Fibroblast of upper back skin (primary cell): Measurements from ENCODE around the gene STIM1.
A peak's percentile ranks its signal among the peaks of the same experiment; 100 is the strongest.
"Not testable (repeated sequence)": the region's sequence is repeated elsewhere in the genome, so short reads cannot be mapped to it uniquely, and the experiment has no call there.

Source experiments
- DNase-seq: peaks from one replicate; pipeline ENCODE4 v3.0.0-alpha.2; 2013

Gene STIM1

GRCh38 chr11:3890014-3890413 is 34.5 kb downstream of the STIM1 start:
- DNase-seq = no peak

DNA sequence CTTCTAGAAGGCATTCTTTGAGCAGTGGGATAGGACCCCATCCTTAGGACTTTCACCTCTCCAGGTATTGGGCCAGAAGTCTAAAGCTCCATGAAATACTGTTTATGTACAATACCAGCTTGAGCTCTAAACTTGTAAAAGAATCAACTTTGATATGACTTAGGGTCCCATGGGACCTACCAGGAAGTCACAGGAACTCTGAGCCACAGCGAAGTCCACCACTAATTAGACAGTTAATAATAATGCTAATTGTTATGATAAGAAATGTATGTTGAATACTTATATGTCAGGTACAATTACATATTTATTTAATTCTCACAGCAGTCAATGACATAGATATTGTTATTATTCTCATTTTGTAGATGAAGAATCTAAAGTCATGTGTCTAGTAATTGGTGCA is 35.3 kb downstream of the STIM1 start:
- no peak for DNase-seq

GRCh38 chr11:3891751-3892150 is 36.3 kb downstream of the STIM1 start:
- no peak for DNase-seq

DNA sequence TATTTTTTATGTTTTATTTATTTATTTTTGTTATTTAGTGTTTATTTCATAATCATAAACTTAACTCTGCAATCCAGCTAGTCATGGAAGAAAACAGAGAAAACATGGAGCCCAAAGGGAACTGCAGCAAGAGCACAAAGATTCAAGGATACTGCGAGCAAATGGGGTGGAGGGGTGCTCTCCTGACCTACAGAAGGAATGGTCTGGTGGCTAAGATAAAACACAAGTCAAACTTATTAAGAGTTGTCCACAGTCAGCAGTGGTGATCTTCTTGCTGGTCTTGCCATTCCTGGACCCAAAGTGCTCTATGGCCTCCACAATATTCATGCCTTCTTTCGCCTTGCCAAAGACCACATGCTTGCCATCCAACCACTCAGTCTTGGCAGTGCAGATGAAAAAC is 36.7 kb downstream of the STIM1 start:
- no peak for DNase-seq

GRCh38 chr11:3893311-3893710 is 37.8 kb downstream of the STIM1 start:
- no peak for DNase-seq

- DNase-seq = peak; percentile 36
Measured at GRCh38 chr11:3894128-3894731, 38.8 kb downstream of the STIM1 start.

DNA sequence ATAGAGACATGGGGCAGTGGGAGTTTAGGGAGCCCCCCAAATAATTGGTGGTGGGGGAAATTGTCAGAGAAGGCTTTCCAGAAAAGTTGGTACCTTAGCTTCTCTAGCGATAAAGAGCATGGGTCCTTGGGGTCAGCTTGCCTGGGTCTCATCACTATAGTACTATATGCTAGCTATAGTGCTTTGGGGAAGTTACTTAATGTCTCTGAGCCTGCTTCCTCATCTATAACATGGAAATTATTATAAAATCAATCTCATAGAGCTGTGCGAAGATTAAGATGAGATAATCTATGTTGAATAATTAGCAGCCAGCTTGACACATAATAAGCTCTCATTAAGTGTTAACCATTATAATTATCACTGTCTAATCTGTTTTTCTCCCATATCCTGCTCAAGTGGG is 41.2 kb downstream of the STIM1 start:
- DNase-seq = no peak

DNA sequence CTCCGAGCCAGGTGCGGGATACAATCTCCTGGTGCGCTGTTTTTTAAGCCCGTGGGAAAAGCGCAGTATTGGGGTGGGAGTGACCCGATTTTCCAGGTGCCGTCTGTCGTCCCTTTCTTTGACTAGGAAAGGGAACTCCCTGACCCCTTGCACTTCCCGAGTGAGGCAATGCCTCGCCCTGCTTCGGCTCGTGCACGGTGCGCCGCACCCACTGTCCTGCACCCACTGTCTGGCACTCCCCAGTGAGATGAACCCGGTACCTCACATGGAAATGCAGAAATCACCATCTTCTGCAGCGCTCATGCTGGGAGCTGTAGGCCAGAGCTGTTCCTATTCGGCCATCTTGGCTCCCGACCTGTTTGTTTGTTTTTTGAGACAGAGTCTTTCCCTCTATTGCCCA is 44.8 kb downstream of the STIM1 start:
- DNase-seq = not testable (repeated sequence)

DNA sequence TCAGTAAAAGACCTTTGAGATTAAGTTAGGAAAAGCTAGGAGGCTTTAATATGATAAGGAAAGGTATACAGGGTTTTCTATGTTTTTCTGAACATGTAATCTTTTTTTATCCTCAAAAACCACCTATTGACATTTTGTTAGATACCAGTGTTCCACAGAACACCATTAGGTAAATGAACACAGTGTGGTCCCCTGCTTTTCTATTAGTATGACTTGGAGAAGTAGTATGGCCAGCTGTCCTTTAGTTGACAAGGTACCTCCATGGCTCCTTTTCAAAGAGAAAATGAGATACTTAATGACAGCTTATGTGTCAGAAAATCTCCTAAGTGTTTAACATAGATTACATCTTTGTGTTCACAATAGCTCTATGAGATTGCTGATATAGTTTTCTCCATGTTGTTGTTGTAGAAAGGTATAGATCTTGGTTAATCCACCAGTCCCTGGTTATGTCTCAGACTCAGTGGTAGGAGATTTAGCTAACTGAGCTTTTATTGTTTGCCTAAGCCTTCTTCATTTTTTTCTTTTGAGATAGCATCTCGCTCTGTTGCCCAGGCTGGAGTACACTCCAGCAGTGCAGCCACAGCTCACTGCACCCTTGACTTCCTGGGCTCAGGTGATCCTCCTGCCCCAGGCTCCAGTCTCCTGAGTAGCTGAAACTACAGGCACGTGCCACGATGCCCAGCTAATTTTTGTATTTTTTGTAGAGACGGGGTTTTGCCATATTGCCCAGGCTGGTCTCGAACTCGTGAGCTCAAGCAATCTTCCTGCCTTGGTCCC is 46.0 kb downstream of the STIM1 start:
- DNase-seq = no peak

GRCh38 chr11:3902441-3902840 is 47.0 kb downstream of the STIM1 start:
- DNase-seq = no peak

GRCh38 chr11:3903207-3903896 is 47.9 kb downstream of the STIM1 start:
- no peak for DNase-seq

DNA sequence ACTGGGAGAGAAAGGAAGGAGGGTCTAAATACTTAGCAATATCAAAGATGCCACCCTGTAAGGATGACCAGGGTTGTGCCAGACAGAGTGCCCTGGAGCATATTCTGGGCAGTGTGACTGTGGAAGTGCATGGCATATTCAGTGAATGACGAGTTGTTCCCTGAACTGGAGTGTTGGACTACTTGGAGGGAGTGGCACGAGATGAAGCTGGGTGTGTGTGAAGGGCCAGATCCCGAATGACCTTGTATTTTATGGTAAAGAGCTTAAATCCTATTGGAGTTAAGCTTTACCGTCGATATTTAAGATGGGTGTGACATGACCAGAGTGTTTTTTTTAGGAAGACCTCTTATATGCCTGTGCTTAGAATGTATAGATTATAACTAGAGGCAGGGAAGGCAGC is 48.8 kb downstream of the STIM1 start:
- DNase-seq = no peak

GRCh38 chr11:3905080-3905953 is 49.9 kb downstream of the STIM1 start:
- DNase-seq = peak; percentile 79

- no peak for DNase-seq
Measured at GRCh38 chr11:3906166-3906565, 50.7 kb downstream of the STIM1 start.

DNA sequence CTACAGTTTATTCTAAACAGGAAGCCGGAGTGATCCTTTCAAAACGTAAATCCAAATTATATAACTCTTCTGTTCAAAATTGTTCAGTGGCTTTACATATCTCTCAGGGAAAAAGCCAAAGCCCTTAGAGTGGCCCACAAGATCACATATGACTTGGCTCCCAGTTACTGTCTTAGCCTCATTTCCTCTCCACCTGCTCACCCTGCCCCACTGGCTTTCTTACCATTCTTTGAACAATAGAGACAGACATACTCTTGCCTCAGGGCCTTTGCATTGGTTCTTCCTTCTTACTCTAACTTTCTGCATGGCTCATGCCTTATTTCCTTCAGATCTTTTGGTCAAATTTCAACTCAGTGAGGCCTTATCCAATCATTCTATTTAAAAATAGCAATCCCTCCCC is 52.1 kb downstream of the STIM1 start:
- DNase-seq = no peak

DNA sequence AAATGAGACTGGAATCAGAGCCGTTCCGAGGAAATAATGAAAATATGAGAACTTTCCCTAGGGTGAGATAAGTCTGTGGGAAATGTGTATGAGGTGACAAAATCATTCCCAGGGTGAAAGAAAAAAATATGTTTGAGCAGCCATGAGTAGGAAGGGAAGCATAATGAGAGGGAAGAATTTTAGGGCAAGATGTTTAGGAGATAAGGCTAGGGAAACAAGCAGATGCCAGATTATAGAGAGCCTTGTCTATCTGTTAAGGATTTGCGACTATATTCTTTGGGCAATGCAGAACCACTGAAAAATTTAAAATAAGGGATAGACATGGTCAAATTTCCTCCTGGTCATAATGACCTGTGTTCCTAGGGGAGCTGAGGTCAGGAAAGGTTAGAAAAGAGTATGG is 54.4 kb downstream of the STIM1 start:
- no peak for DNase-seq

DNA sequence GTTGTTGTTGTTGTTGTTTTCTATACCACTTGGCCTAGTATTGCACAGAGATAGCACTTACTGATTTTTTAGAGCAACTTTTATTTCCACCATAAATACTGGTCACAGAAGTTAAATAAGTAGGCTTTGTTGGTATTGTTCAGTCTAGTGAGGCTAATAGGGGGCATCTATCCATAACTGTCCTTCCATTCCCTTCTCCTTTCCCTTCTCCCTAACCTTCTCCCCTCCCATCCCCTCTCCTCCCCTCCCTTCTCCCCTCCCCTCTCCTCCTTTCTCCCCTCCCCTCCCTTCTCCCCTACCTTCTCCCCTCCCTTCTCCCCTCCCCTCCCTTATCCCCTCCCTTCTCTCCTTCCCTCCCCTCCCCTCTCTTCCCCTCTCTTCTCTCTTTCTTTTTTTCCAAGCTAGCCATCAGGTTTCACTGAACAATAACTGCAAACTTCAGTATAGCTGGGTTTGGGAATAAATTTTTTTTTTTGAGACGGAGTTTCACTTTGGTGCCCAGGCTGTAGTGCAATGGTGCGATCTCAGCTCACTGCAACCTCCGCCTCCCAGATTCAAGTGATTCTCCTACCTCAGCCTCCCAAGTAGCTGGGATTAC is 56.5 kb downstream of the STIM1 start:
- DNase-seq = no peak

DNA sequence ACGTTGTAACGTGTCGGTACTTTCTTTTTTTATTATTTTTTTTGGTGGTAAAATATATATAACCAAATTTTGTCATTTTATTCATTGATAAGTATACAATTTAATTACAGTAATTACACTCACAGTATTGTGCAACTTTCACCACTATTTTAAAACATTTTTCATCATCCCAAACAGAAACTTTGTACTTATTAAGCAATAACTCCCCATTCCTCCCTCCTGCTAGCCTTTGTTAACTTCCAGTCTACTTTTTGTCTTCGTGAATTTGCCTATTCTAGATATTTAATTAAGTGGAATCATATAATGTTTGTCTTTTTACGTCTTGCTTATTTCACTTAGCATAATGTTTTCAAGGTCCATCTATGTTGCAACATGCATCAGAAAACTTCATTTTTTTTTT is 58.5 kb downstream of the STIM1 start:
- no peak for DNase-seq

DNA sequence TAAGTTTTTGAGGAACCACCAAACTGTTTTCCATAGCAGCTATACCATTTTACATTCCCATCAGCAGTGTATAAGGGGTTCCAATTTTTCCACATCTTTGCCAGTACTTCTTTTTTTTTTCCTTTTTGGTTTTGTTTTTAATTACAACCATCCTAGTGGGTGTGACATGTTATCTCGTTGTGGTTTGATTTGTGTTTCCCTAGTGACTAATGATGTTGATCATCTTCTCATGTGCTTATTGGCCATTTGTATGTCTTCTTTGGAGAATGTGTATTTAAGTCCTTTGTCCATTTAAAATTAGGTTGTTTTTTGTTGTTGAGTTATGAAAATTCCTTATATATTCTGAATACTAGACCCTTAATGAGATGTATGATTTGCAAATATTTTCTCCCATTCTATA is 59.3 kb downstream of the STIM1 start:
- DNase-seq = no peak

- DNase-seq = no peak
Measured at GRCh38 chr11:3916962-3917361, 61.5 kb downstream of the STIM1 start.

- peak; percentile 72 for DNase-seq
Measured at GRCh38 chr11:3920148-3920852, 64.8 kb downstream of the STIM1 start.

- DNase-seq = no peak
Measured at GRCh38 chr11:3922056-3922455, 66.6 kb downstream of the STIM1 start.
